Epithelial cell of proximal tubule (primary cell): Measurements from ENCODE around the gene FHIT. TPM values are rescaled to one million over a fixed set of nuclear protein-coding genes. Genes with fewer than 3 reads are reported as not detected.

Source experiments
- DNase-seq: peaks from one replicate; pipeline ENCODE4 v3.0.0-alpha.2; 2011; ENCODE audit warnings: low read depth
- H3K4me3 ChIP-seq: 2 replicates; pipeline ENCODE4 v1.5.1; 2011; ENCODE audit warnings: low read depth, mild to moderate bottlenecking, low read length
- total RNA-seq: library from RNA; depleted of rRNA; stranded (reverse); fragments of >200 nt; gene quantifications from 2 replicates; pipeline ENCODE4 v1.2.3, GENCODE V29; 2015
- TF ChIP-seq, protein P1 (sequence below): conservative IDR thresholded peaks from 2 replicates; pipeline ENCODE4 v1.5.1; 2012; ENCODE audit warnings: low read depth, mild to moderate bottlenecking, low read length

Gene FHIT
- total RNA-seq, 1 donor from 2014 or later = 3.7 TPM

DNA sequence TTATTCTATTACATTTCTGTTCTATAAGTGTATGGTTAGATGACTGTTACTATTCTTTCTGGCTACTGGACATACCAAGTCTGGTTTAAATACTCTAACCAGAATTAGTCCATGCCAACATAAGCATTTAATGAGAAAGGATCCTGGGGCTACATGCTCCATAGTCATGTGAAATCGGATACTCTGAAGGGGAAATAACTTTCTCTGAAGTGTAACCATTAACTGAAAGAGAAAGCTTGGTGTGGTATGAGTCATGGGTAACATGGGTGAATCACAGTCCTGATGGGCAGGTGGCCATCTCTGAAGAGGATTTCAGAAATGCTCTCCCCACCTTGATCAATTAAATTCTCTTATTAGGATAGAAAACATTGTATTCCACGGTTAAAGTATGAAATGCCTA is 69.4 kb downstream of the FHIT start:
- DNase-seq = peak; percentile 83
- TF ChIP-seq, protein P1, sequence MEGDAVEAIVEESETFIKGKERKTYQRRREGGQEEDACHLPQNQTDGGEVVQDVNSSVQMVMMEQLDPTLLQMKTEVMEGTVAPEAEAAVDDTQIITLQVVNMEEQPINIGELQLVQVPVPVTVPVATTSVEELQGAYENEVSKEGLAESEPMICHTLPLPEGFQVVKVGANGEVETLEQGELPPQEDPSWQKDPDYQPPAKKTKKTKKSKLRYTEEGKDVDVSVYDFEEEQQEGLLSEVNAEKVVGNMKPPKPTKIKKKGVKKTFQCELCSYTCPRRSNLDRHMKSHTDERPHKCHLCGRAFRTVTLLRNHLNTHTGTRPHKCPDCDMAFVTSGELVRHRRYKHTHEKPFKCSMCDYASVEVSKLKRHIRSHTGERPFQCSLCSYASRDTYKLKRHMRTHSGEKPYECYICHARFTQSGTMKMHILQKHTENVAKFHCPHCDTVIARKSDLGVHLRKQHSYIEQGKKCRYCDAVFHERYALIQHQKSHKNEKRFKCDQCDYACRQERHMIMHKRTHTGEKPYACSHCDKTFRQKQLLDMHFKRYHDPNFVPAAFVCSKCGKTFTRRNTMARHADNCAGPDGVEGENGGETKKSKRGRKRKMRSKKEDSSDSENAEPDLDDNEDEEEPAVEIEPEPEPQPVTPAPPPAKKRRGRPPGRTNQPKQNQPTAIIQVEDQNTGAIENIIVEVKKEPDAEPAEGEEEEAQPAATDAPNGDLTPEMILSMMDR = no peak

DNA sequence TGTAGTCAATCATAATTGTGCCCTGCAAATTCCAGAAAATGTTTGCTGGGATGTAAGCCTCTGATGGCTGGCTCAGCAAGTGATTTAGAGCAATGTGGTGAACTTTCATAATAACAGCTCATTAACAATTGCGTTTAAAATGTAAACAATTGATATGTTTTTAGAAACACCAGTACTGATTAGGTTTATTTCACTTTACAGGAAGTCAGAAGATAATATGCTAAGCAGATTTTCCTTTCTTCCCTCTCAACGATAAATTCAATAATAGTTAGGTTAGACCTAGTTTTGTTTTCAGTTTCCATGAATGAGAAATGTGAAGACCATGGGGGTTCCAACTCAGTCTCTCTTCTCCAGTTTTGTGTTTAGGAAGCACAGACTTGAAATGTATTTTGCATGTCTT is 71.0 kb downstream of the FHIT start:
- no peak overlapping the region for H3K4me3 ChIP-seq
- TF ChIP-seq, protein P1 = no peak
- DNase-seq = no peak

More for the DNA sequence above, 69.4 kb downstream of the FHIT start:
- no peak overlapping the region for H3K4me3 ChIP-seq

DNA sequence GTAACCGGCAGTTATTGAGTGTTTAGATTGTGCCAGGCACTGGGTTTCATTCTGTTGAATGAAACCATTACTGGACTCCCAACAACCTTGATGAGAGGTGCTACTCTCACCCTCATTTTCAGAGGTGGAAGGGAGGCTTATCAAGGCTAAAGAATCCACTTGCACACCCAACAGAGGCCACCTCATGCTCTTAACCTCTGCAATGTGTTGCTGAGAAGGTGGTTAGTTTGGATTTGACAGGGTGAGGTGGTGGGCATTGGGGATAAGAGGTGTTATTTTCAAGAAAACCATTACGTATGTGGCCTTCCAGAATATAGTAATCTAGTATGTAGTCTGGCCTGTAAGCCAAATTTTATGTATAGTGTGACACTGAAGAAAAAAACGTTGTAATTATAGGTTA is 73.1 kb downstream of the FHIT start:
- TF ChIP-seq, protein P1 = no peak
- DNase-seq = no peak
- H3K4me3 ChIP-seq = no peak overlapping the region

DNA sequence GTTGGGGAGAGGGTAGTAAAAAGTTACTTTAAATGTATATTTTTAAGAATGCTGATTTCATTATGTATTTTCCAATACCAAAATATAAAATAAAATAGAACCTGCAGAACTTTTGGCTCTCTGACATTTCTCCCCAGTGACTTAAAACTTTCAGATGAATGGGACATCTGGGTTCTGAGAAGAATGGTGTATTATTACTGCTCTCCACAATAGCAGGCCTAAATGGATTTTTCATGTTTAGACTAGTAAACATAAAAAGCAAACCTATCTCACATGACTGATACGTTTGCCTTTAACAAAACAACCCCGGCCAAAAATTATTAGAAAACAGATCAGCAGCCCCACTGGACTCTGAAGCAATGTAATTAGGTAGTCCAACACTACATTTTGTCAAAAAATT is 73.8 kb downstream of the FHIT start:
- no peak overlapping the region for H3K4me3 ChIP-seq
- no peak for DNase-seq
- TF ChIP-seq, protein P1 = no peak

DNA sequence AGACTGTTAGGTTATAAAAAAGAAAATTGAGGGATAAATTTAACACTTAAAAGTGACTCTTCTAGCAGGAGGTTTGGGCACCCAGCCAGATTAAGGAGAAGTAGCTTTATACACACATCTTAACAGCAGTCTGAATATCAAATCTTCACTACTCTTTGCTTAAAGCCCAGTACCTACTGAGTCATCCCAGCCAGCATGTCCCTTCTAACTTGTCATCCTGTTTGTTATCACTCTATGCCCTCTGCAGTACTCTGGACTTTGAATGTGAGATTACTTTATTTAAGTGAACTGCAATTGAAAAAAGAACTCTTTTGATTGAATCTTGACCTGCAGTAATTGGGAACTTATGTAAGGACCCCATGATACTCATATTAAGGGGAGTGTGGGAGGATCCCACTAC is 77.6 kb downstream of the FHIT start:
- no peak overlapping the region for H3K4me3 ChIP-seq
- TF ChIP-seq, protein P1 = no peak
- DNase-seq = no peak

DNA sequence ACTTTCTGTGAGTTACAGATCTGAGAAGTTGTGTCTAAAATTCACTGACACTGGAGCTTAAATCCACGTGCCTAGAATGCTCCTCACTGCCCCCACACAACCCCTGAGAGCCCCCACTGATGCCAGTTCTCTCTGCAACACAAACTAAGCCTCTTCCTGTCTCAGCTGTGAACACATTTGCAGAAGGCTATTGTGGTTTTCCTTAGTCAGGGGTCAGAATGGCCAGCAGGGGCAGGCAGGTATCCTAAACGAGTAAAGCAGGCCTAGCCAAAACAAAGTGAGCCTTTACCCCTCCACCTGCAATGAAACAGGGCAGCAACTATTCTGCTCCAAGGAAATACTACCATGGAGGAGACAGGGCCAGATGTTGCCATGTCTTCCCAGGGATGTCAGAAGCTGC is 78.6 kb downstream of the FHIT start:
- H3K4me3 ChIP-seq = no peak overlapping the region
- TF ChIP-seq, protein P1 = peak; percentile 56
- no peak for DNase-seq

DNA sequence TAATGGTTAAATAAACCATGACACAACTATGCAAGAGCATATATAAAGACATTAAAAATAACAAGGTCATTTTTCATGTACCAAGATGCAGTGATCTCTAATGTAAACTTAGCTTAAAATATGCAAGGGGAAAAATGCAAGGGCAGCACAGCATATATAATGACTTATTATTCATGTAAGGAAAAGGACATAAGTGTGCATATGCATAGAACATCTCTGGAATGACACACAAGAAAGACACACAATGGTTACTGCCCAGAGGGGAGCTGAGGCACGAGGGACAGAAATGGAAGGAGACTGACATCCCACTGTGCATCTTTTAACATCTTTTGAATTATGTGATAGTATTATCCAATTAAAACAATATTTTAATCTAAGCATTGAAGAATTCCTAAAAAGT is 79.0 kb downstream of the FHIT start:
- no peak overlapping the region for H3K4me3 ChIP-seq
- no peak for DNase-seq
- TF ChIP-seq, protein P1 = no peak
